ENCODE results near the gene GOLT1A. TPM values are rescaled to one million over a fixed set of nuclear protein-coding genes. Genes with fewer than 3 reads are reported as not detected.

Gene GOLT1A
- polyA plus RNA-seq, 1 donor from 2014 or later = not detected

DNA sequence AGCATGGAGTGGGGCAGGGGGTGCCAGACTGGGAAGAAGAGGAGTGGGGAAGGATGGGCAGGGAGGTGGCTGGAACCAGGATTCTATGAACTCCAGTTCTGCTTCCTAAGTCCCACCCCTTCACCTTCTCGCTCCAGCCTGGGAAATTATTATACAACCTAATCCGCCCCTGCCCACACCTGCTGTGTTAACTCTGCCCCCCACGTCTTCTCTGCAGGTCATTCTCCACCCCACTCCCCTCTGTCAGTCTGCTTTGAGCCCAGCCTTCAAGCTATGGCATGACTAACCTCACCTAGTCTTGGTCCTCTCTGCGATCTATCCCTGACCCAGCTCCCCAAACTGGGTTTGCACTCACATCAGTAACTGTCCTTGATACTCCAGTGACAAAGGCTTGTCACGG lies 46.0 kb upstream of the GOLT1A start:
- no peak for TF ChIP-seq REST (IDR thresholded peaks at IDR 0.05; ENCODE audit: borderline replicate concordance)
- H3K36me3 ChIP-seq (ENCODE audit: insufficient read depth, low read length) = peaks cover 23% of the 10 kb centered on the region
- no peaks in the 10 kb centered on the region for H4K20me1 ChIP-seq (ENCODE audit: insufficient read depth)
- no peak overlapping the region for H2AFZ ChIP-seq (ENCODE audit: low read depth, low read length)
- H3K9me2 ChIP-seq (ENCODE audit: insufficient read depth, low read length) = no peaks in the 10 kb centered on the region
- H3K9ac ChIP-seq (ENCODE audit: low read length) = no peak overlapping the region
- no peak overlapping the region for H3K27ac ChIP-seq (ENCODE audit: low read length)
- no peak overlapping the region for H3K4me2 ChIP-seq (ENCODE audit: low read length)
- H3K27me3 ChIP-seq (ENCODE audit: insufficient read depth, low read depth, low read length) = no peaks in the 10 kb centered on the region
- no peaks in the 10 kb centered on the region for H3K9me3 ChIP-seq (ENCODE audit: low read length)
- no peaks in the 10 kb centered on the region for H3K79me2 ChIP-seq (replicated peaks; ENCODE audit: insufficient read depth, low read length)
- no peak overlapping the region for H3K4me3 ChIP-seq (ENCODE audit: low read length)
- no peaks in the 10 kb centered on the region for H3F3A ChIP-seq (ENCODE audit: insufficient read depth, low read length, poor library complexity, severe bottlenecking)

DNA sequence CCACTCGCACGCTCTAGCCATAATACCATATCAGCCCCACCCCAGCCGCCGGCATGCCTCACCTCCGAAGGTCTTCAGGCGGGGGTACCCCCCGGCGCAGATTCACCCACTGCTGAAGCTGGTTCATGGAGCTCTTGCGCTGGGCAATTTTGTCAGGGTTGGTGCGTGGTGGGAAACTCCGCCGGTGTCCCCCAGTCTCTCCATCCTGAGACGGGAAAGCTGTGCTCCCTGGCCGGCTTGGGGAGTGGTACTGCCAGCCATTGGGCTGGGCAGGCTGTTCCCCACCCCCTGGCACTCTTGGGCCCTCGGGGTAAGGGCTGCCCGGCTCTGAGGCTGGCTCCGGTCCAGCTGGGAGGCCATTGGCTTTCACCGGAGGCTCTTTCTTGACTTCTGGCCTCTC lies 45.4 kb upstream of the GOLT1A start:
- Histone ChIP-seq H3K36me3 (ENCODE audit: insufficient read depth, low read length) (peaks cover 20% of the 10 kb centered on the region), H3K4me2 (ENCODE audit: low read length) (no peak overlapping the region), H3K9ac (ENCODE audit: low read length) (no peak overlapping the region), H3K9me2 (ENCODE audit: insufficient read depth, low read length) (no peaks in the 10 kb centered on the region), H3K79me2 (replicated peaks; ENCODE audit: insufficient read depth, low read length) (no peaks in the 10 kb centered on the region), H3K27ac (ENCODE audit: low read length) (no peak overlapping the region), H2AFZ (ENCODE audit: low read depth, low read length) (no peak overlapping the region), H3F3A (ENCODE audit: insufficient read depth, low read length, poor library complexity, severe bottlenecking) (no peaks in the 10 kb centered on the region), H3K27me3 (ENCODE audit: insufficient read depth, low read depth, low read length) (no peaks in the 10 kb centered on the region), H3K4me3 (ENCODE audit: low read length) (no peak overlapping the region), H4K20me1 (ENCODE audit: insufficient read depth) (no peaks in the 10 kb centered on the region), H3K9me3 (ENCODE audit: low read length) (no peaks in the 10 kb centered on the region)
- TF ChIP-seq EZH2 (IDR thresholded peaks at IDR 0.05; ENCODE audit: borderline replicate concordance, insufficient read depth, low read length, poor library complexity, severe bottlenecking) (no peak), REST (IDR thresholded peaks at IDR 0.05; ENCODE audit: borderline replicate concordance) (no peak), POLR2AphosphoS5 (IDR thresholded peaks at IDR 0.05) (no peak), RAD21 (conservative IDR thresholded peaks at IDR 0.05) (no peak), CTCF (IDR thresholded peaks at IDR 0.05; ENCODE audit: poor library complexity, severe bottlenecking) (no peak)

Measured in neural cell (in vitro differentiated cells).